Activated CD8-positive, alpha-beta memory T cell treated with anti-CD3 and anti-CD28 coated beads, Interleukin-2, amount 50 U/mL, for 1 hour (primary cell): ENCODE measurements around the gene ALCAM.

Experiments
- DNase-seq: peaks from one replicate; pipeline ENCODE4 v3.0.0-alpha.2; 2020; ENCODE audit errors: extremely low read depth

The ALCAM gene

GRCh38 chr3:105527949-105528348 lies 161.2 kb downstream of the ALCAM start:
- DNase-seq = no peak

- DNase-seq = no peak
These were observed 162.2 kb downstream of the ALCAM start for GRCh38 chr3:105528955-105529354.

DNA sequence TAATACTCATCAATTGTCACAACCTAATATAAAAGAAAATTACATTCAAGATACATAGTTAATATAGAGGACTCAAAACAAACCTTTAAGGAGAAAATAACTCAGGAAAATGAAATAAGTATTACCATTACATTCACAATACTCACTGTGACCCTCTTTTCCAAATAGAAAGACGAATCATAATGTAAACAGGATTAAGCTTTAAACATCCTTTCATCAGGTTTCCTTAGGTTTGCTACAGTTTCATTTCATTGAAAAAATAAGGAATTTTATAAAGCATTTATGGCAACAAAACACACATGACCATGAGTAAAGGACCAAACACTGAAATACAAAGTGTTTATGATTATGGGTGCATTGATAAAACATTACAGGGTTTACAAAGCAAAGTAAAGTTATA lies 162.7 kb downstream of the ALCAM start:
- no peak for DNase-seq

DNA sequence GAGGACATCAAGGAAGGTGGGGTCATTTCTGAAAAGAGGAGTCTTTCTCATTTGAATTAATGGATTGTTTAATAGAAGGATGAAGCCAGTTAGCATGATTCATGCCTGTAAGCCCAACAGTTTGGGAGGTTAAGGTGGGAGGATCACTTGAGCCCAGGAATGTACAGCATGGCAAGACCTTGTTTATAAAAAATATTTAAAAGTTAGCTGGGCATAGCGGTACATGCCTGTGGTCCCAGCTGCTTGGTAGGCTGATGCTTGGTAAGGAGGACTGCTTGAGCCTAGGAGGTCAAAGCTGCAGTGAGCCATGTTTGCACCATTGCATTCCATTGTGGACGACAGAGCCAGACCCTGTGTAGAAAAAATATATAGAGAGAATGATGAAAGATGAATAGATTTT lies 165.5 kb downstream of the ALCAM start:
- DNase-seq = no peak

- no peak for DNase-seq
These were observed 167.3 kb downstream of the ALCAM start for GRCh38 chr3:105533960-105534359.

GRCh38 chr3:105534491-105534890 lies 167.8 kb downstream of the ALCAM start:
- no peak for DNase-seq

DNA sequence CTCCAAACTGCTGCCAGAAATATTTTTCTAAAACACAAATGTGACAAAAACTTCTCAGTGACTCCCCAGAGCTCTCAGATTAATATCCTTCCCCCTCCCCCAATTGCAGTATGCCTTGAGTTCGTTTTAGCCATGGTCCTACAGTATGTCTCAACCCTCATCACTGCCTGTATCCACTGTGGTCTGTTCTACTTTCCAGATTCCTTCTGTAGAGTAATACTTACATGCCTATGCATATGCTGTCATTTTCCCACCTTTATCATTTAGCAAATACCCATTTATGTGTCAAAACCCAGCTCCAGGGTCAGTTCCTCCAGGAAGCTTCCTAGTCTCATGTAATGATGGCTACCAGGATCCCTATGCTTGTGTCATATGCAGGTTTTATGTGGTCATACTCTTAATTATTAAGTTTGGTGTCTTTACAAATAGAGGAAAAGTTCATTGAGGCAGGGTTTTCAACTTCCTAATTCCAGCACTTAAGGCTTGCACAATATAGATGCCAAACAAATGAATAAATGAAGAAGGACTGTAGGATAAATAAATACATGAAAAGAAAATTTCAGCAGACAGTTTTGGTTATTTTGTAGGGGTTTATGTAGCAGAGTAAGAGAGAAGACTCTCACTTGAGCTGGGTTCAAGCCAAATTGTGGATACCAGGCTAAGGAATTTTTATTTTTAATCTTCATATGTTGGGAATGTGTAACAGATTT lies 170.8 kb downstream of the ALCAM start:
- no peak for DNase-seq

- no peak for DNase-seq
These were observed 171.8 kb downstream of the ALCAM start for GRCh38 chr3:105538483-105538882.

DNA sequence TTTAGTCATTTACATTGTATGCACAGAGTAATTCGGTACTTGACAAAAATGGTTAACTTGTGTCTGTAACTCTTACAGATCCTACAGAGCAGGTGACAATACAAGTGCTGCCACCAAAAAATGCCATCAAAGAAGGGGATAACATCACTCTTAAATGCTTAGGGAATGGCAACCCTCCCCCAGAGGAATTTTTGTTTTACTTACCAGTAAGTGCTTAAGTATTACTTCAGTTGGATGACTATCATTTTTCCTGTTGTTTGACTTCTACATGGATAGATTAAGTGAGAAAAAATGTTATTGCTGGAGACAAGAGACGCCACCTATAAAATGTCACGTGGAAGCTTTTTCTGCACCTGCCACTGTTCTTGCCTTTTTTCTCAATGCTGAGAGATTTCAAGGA lies 173.2 kb downstream of the ALCAM start:
- no peak for DNase-seq

- DNase-seq = no peak
These were observed 175.7 kb downstream of the ALCAM start for GRCh38 chr3:105542282-105543019.

DNA sequence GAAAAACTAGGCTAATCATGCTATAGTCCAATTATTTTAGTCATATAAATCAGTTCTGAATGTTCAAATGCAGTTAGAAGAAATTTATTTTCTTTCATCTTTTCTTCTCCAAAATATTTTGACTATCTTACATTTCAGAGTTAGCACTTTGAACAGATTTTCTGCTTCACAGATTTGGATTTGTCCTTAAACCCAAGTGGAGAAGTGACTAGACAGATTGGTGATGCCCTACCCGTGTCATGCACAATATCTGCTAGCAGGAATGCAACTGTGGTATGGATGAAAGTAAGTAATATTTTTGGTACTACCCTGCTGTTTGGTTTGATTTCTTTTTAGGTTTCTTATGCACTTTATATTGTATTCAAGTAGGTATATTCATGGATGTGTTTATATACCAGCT lies 178.3 kb downstream of the ALCAM start:
- no peak for DNase-seq

DNA sequence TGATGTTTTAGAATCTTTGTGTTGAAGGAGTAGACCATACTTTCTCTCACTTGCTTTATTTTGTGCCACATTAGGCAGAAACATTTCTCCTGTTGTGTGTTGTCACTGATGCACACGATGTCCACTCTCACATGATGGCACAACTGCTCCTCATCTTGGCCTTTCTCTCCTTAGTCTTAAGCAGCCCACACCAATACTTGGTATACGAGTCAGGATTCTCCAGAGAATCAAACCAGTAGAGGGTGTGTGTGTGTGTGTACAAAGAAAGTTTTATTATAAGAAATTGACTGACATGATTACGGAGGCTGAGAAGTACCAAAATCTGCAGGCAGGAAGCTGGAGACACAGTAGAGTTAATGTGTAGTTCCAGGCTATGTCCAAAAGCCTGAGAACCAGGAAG lies 187.1 kb downstream of the ALCAM start:
- DNase-seq = no peak

GRCh38 chr3:105555206-105555605 lies 188.5 kb downstream of the ALCAM start:
- no peak for DNase-seq

DNA sequence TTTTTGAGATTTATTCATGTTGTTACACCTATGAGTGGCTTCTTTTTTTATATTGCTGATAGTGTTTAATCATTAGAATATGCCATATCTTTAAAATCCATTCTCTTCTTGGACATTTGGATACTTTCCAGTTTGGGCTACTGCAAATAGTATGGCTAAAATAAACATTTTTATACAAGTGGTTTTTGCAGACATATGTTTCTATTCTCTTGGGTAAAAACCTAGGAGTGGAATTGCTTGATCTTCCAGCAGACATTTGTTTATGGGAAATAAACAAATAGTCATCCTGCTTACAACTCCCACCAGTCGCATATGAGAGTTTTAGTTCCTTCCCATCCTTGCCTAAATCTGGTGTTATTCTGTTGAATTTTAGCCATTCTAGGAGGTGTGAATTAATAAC lies 193.1 kb downstream of the ALCAM start:
- DNase-seq = no peak

- no peak for DNase-seq
These were observed 195.2 kb downstream of the ALCAM start for GRCh38 chr3:105561876-105562275.

- DNase-seq = no peak
These were observed 198.0 kb downstream of the ALCAM start for GRCh38 chr3:105564546-105565288.

DNA sequence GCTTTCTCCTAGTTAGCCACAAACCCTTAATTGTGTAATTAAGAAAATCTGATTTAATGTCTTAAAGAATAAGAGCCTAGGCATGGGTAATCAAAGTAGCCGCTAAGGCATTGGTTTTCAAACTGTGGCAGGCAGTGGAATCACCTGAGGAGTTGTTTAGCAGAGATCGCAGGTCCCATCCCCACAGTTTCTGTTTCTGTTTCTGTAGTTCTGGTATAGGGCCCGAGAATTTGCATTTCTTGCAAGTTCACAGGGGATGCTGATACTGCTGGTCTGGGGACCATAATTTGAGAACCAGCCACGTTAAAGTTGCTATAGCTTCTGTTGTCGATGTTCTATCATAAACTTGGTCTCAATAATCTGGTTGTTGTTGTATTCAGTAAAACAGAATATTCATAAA lies 204.3 kb downstream of the ALCAM start:
- DNase-seq = no peak

DNA sequence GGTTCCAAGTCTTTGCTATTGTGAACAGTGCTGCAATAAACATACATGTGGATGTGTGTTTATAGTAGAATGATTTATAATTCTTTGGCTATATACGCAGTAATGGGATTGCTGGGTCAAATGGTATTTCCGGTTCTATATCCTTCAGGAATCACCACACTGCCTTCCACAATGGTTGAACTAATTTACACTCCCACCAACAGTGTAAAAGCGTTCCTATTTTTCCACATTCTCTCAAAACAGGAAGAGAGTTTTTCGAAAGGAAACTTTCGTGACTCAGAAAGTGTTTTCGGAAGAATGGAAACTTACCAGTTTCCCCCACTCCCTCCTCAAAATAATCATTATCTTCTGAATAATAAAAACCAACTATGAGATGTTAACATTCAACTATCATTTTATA lies 205.8 kb downstream of the ALCAM start:
- DNase-seq = no peak

DNA sequence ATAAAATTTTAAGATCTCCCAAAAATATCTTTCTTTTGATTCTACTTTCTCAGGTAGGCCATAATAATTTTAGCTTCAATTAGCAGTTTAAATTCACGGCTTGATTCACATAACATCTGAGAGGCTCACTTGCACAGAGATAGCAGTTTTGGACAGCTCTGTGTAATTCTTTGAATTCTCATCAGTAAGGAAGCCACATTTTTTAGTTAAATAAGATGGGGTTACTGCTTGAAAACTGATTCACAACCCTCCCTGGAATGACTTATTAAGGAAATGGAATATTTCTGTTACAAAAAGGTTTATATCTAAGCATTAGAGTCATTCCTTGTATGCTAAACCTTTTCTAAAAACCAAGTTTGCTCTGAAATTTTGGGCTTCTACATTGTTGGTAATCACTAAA lies 212.7 kb downstream of the ALCAM start:
- no peak for DNase-seq

GRCh38 chr3:105580296-105580965 lies 213.7 kb downstream of the ALCAM start:
- DNase-seq = no peak

DNA sequence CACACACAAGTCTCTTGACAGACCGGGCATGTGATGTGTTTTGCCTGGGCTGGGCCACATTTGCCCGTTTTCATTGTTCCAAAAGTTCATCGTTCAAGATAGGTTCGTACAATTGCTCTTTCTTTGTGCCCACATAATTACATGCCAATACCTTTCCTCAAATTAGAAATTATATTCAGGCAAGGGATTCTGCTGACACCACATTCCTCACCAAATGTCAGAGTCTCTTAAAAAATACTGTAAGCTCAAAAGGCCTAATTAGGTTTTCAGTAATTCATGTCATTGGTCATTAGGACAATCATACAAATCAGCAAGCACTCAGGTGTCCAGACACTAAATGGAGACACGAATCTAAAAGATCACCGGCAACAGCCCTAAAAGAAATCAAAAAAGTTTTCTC lies 215.3 kb downstream of the ALCAM start:
- no peak for DNase-seq
